GM06990 (cell line): ENCODE results near the gene MICOS13.

Experiments
- DNase-seq: peaks from one replicate; pipeline ENCODE4 v3.0.0-alpha.2; 2011; ENCODE audit not compliant: insufficient read length; ENCODE audit errors: extremely low read depth
- H3K27me3 ChIP-seq: replicated peaks from 2 replicates; pipeline ENCODE4 v1.6.0; 2011; ENCODE audit warnings: low read length; ENCODE audit not compliant: control insufficient read depth, insufficient read depth
- H3K36me3 ChIP-seq: 2 replicates; pipeline ENCODE4 v1.5.1; 2011; ENCODE audit warnings: low read length; ENCODE audit not compliant: control insufficient read depth, insufficient read depth
- H3K4me3 ChIP-seq: replicated peaks from 2 replicates; pipeline ENCODE4 v1.5.1; 2011; ENCODE audit warnings: low read depth, mild to moderate bottlenecking, control low read depth, low read length
- TF ChIP-seq, protein P1 (sequence below): IDR thresholded peaks from 2 replicates; pipeline ENCODE4 v1.5.1; 2011; ENCODE audit warnings: low read length, control low read depth, mild to moderate bottlenecking, inconsistent platforms; ENCODE audit not compliant: insufficient read depth, poor library complexity, severe bottlenecking

MICOS13 gene

GRCh38 chr19:5680437-5681368, at the start of gene MICOS13, which contains the start of gene HSD11B1L:
MICOS13 (minus strand) TSS chr19:5680516; CDS start chr19:5680486, 30 bp downstream.
HSD11B1L (plus strand) TSS chr19:5681027; CDS start chr19:5684833, 3,806 bp downstream.
- DNase-seq: peak; percentile 97
- H3K4me3 ChIP-seq: peak within 1 kb of the TSS; percentile 85
- H3K36me3 ChIP-seq: peaks cover 4% of the 10 kb centered on the region
- TF ChIP-seq, protein P1, sequence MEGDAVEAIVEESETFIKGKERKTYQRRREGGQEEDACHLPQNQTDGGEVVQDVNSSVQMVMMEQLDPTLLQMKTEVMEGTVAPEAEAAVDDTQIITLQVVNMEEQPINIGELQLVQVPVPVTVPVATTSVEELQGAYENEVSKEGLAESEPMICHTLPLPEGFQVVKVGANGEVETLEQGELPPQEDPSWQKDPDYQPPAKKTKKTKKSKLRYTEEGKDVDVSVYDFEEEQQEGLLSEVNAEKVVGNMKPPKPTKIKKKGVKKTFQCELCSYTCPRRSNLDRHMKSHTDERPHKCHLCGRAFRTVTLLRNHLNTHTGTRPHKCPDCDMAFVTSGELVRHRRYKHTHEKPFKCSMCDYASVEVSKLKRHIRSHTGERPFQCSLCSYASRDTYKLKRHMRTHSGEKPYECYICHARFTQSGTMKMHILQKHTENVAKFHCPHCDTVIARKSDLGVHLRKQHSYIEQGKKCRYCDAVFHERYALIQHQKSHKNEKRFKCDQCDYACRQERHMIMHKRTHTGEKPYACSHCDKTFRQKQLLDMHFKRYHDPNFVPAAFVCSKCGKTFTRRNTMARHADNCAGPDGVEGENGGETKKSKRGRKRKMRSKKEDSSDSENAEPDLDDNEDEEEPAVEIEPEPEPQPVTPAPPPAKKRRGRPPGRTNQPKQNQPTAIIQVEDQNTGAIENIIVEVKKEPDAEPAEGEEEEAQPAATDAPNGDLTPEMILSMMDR: no peak
- H3K27me3 ChIP-seq: no peaks in the 10 kb centered on the region

GRCh38 chr19:5727453-5728050, 47.2 kb upstream of the MICOS13 start:
- Histone ChIP-seq H3K4me3 (no peak overlapping the region), H3K27me3 (no peaks in the 10 kb centered on the region), H3K36me3 (no peaks in the 10 kb centered on the region)
- DNase-seq: no peak
- TF ChIP-seq, protein P1: no peak

- H3K27me3 ChIP-seq: no peaks in the 10 kb centered on the region
- peak; percentile 98 for DNase-seq
- TF ChIP-seq, protein P1: peak; percentile 93
- H3K36me3 ChIP-seq: no peaks in the 10 kb centered on the region; the same call in 1 of the 2 replicates
- H3K4me3 ChIP-seq: peak within 1 kb of the TSS; percentile 88
These were observed 39.9 kb upstream of the MICOS13 start, which contains the start of the genes CATSPERD and LONP1 for GRCh38 chr19:5719961-5720790. CATSPERD (plus strand) TSS chr19:5720637; CDS start chr19:5720738, 101 bp downstream. LONP1 (minus strand) TSS chr19:5720146; CDS start chr19:5720132, 14 bp downstream.

DNA sequence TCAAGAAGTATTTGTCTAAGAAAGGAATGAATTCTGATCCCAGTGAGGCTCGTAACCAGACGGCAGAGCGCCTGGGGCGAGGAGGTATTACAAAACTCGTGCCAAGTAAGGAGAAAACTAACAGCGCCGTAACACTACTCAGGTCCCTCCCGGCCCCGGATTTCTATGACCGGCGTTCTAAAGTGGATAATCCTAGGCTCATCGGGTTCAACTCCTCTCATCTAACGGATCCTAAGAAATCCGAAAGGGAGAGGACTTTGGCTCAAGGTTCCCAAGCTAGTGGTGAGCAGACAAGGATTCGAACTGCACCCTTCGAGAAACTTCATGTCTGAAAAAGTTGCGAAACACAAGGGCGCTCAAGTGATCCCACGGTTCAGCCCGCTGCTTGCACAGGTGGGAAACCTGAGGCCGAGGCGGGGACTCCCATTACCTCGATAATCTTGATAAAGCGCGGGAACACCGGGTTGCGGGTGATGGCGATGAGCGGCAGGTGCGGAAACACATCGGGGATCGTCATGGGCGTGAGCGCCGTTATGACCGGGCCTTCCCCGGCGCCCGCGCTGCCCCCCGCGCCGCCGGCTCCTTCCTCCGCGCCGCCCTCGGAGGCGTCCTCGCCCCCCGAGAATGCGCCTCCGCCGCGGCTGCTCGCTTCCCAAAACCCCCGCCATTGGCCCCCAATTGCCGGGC, 39.1 kb upstream of the MICOS13 start:
- TF ChIP-seq, protein P1: no peak
- Histone ChIP-seq H3K27me3 (no peaks in the 10 kb centered on the region), H3K4me3 (peak overlapping the region; percentile 88), H3K36me3 (no peaks in the 10 kb centered on the region; the same call in 1 of the 2 replicates)
- no peak for DNase-seq
